ENCODE measurements around the gene FSTL4.

The FSTL4 gene

GRCh38 chr5:133611357-133612248 is 738 bp downstream of the FSTL4 start:
- no peak for DNase-seq (ENCODE audit: low read depth in 1 of 2, low spot score in 1 of 2)

GRCh38 chr5:133610489-133611356 is 1.6 kb downstream of the FSTL4 start:
- DNase-seq (ENCODE audit: low read depth in 1 of 2, low spot score in 1 of 2): no peak

- DNase-seq (ENCODE audit: low read depth in 1 of 2, low spot score in 1 of 2): no peak
Observed at GRCh38 chr5:133607451-133607850, 4.9 kb downstream of the FSTL4 start.

- no peak for DNase-seq (ENCODE audit: low read depth in 1 of 2, low spot score in 1 of 2)
Observed at GRCh38 chr5:133606835-133607234, 5.5 kb downstream of the FSTL4 start.

- DNase-seq (ENCODE audit: low read depth in 1 of 2, low spot score in 1 of 2): no peak
Observed at GRCh38 chr5:133605323-133605722, 7.0 kb downstream of the FSTL4 start.

GRCh38 chr5:133603711-133604110 is 8.6 kb downstream of the FSTL4 start:
- DNase-seq (ENCODE audit: low read depth in 1 of 2, low spot score in 1 of 2): no peak

GRCh38 chr5:133602835-133603380 is 9.4 kb downstream of the FSTL4 start:
- DNase-seq (ENCODE audit: low read depth in 1 of 2, low spot score in 1 of 2): no peak

- no peak for DNase-seq (ENCODE audit: low read depth in 1 of 2, low spot score in 1 of 2)
Observed at GRCh38 chr5:133599600-133599999, 12.7 kb downstream of the FSTL4 start.

GRCh38 chr5:133599044-133599443 is 13.3 kb downstream of the FSTL4 start:
- DNase-seq (ENCODE audit: low read depth in 1 of 2, low spot score in 1 of 2): no peak

GRCh38 chr5:133596049-133596448 is 16.3 kb downstream of the FSTL4 start:
- DNase-seq (ENCODE audit: low read depth in 1 of 2, low spot score in 1 of 2): no peak

GRCh38 chr5:133595465-133595864 is 16.9 kb downstream of the FSTL4 start:
- no peak for DNase-seq (ENCODE audit: low read depth in 1 of 2, low spot score in 1 of 2)

- no peak for DNase-seq (ENCODE audit: low read depth in 1 of 2, low spot score in 1 of 2)
Observed at GRCh38 chr5:133589286-133589685, 23.1 kb downstream of the FSTL4 start.

GRCh38 chr5:133582971-133583370 is 29.4 kb downstream of the FSTL4 start:
- DNase-seq (ENCODE audit: low read depth in 1 of 2, low spot score in 1 of 2): no peak

GRCh38 chr5:133581918-133582317 is 30.4 kb downstream of the FSTL4 start:
- no peak for DNase-seq (ENCODE audit: low read depth in 1 of 2, low spot score in 1 of 2)

GRCh38 chr5:133581348-133581747 is 31.0 kb downstream of the FSTL4 start:
- no peak for DNase-seq (ENCODE audit: low read depth in 1 of 2, low spot score in 1 of 2)

- no peak for DNase-seq (ENCODE audit: low read depth in 1 of 2, low spot score in 1 of 2)
Observed at GRCh38 chr5:133580618-133581017, 31.7 kb downstream of the FSTL4 start.

GRCh38 chr5:133579766-133580165 is 32.6 kb downstream of the FSTL4 start:
- no peak for DNase-seq (ENCODE audit: low read depth in 1 of 2, low spot score in 1 of 2)

GRCh38 chr5:133569347-133569746 is 43.0 kb downstream of the FSTL4 start:
- DNase-seq (ENCODE audit: low read depth in 1 of 2, low spot score in 1 of 2): no peak

GRCh38 chr5:133565993-133566392 is 46.3 kb downstream of the FSTL4 start:
- DNase-seq (ENCODE audit: low read depth in 1 of 2, low spot score in 1 of 2): no peak

GRCh38 chr5:133564921-133565565 is 47.3 kb downstream of the FSTL4 start:
- no peak for DNase-seq (ENCODE audit: low read depth in 1 of 2, low spot score in 1 of 2)

GRCh38 chr5:133562554-133562953 is 49.8 kb downstream of the FSTL4 start:
- DNase-seq (ENCODE audit: low read depth in 1 of 2, low spot score in 1 of 2): no peak

Data from activated T-helper 1 cell treated with anti-CD3 and anti-CD28 coated beads, Interleukin-2, amount 50 U/mL, for 16 hours (primary cell).